CD14-positive monocyte (primary cell): Measurements from ENCODE around the gene RNF40. TPM values are rescaled to one million over a fixed set of nuclear protein-coding genes. Genes with fewer than 3 reads are reported as not detected.

ENCODE experiments used
- DNase-seq, 3 donors: peaks; one replicate each; pipeline ENCODE4 v3.0.0-alpha.2; 2011 to 2022
- H2AFZ ChIP-seq: 2 replicates; pipeline ENCODE4 v1.6.0; 2012; ENCODE audit warnings: mild to moderate bottlenecking, low read depth, low read length, inconsistent platforms; ENCODE audit not compliant: insufficient read depth, poor library complexity, severe bottlenecking
- H3K27ac ChIP-seq, 2 donors: 1 replicate in 1 of 2; 2 replicates in 1 of 2; pipeline ENCODE4 v1.5.1; 2012 to 2013; ENCODE audit warnings: low read length in 2 of 2, control low read depth in 1 of 2, inconsistent platforms in 1 of 2, low read depth in 1 of 2, mild to moderate bottlenecking in 1 of 2
- H3K27me3 ChIP-seq, 2 donors: one replicate each; pipeline versions ENCODE4 v1.6.0 to v1.6.1; 2011 to 2013; ENCODE audit warnings: low read length in 2 of 2; ENCODE audit not compliant: control insufficient read depth in 2 of 2, insufficient read depth in 2 of 2
- H3K36me3 ChIP-seq, 2 donors: replicated peaks in 1 of 2; 1 replicate in 1 of 2; 2 replicates in 1 of 2; pipeline versions ENCODE4 v1.5.1 to v1.6.1; 2012 to 2013; ENCODE audit warnings: low read length in 2 of 2, control low read depth in 1 of 2, inconsistent platforms in 1 of 2, mild to moderate bottlenecking in 1 of 2; ENCODE audit not compliant: insufficient read depth in 2 of 2, control insufficient read depth in 1 of 2
- H3K4me1 ChIP-seq, 2 donors: 1 replicate in 1 of 2; 2 replicates in 1 of 2; pipeline versions ENCODE4 v1.5.1 to v1.6.1; 2012 to 2013; ENCODE audit warnings: low read length in 2 of 2, control low read depth in 1 of 2, inconsistent platforms in 1 of 2, mild to moderate bottlenecking in 1 of 2, moderate library complexity in 1 of 2; ENCODE audit not compliant: insufficient read depth in 2 of 2, control insufficient read depth in 1 of 2
- H3K4me2 ChIP-seq: replicated peaks from 2 replicates; pipeline ENCODE3; 2012; ENCODE audit warnings: low read length, moderate library complexity, mild to moderate bottlenecking; ENCODE audit not compliant: poor library complexity, severe bottlenecking; ENCODE audit errors: extremely low read depth
- H3K4me3 ChIP-seq, 3 experiments: fragments of 200-600 bp in 1 of 3; sonication (generic) in 1 of 3; replicated peaks in 1 of 3; 1 replicate in 2 of 3; 2 replicates in 1 of 3; pipeline ENCODE4 v1.5.1; 2011 to 2013; ENCODE audit warnings: low read length in 3 of 3, mild to moderate bottlenecking in 3 of 3, control low read depth in 2 of 3, low read depth in 2 of 3, inconsistent platforms in 1 of 3, moderate library complexity in 1 of 3
- H3K79me2 ChIP-seq: 2 replicates; pipeline ENCODE4 v1.6.0; 2012; ENCODE audit warnings: mild to moderate bottlenecking, control low read depth, inconsistent platforms, low read length, moderate library complexity; ENCODE audit not compliant: insufficient read depth
- H3K9ac ChIP-seq: 2 replicates; pipeline ENCODE4 v1.6.0; 2017; ENCODE audit warnings: low read length, mild to moderate bottlenecking; ENCODE audit not compliant: insufficient read depth, poor library complexity, severe bottlenecking
- H3K9me3 ChIP-seq, 2 donors: replicated peaks in 1 of 2; 1 replicate in 1 of 2; 2 replicates in 1 of 2; pipeline versions ENCODE4 v1.5.1 to v1.6.1; 2012 to 2013; ENCODE audit warnings: low read length in 2 of 2, control low read depth in 1 of 2; ENCODE audit not compliant: control insufficient read depth in 1 of 2, insufficient read depth in 1 of 2
- H4K20me1 ChIP-seq: 2 replicates; pipeline ENCODE4 v1.6.0; 2012; ENCODE audit warnings: mild to moderate bottlenecking, low read length, control low read depth, moderate library complexity; ENCODE audit not compliant: insufficient read depth
- H3K27ac Mint-ChIP-seq, 7 donors: one replicate each; pipeline ENCODE4 v1.8.0; 2020; ENCODE audit warnings: mild to moderate bottlenecking in 7 of 7, mixed read lengths in 7 of 7, moderate library complexity in 6 of 7, inconsistent platforms in 2 of 7
- H3K27me3 Mint-ChIP-seq, 3 donors: one replicate each; pipeline ENCODE4 v1.8.0; 2021 to 2022; ENCODE audit warnings: low read depth in 3 of 3, mild to moderate bottlenecking in 3 of 3, mixed read lengths in 3 of 3, moderate library complexity in 3 of 3, inconsistent platforms in 1 of 3
- H3K36me3 Mint-ChIP-seq, 2 donors: one replicate each; pipeline ENCODE4 v1.8.0; 2020; ENCODE audit warnings: mixed read lengths in 2 of 2, inconsistent platforms in 1 of 2, mild to moderate bottlenecking in 1 of 2
- H3K4me1 Mint-ChIP-seq: one replicate; pipeline ENCODE4 v1.8.0; 2020; ENCODE audit warnings: mild to moderate bottlenecking, mixed read lengths
- H3K4me3 Mint-ChIP-seq, 2 donors: one replicate each; pipeline ENCODE4 v1.8.0; 2020; ENCODE audit warnings: mild to moderate bottlenecking in 2 of 2, mixed read lengths in 2 of 2, moderate library complexity in 1 of 2
- H3K9me3 Mint-ChIP-seq, 7 donors: one replicate each; pipeline ENCODE4 v1.8.0; 2020 to 2022; ENCODE audit warnings: mixed read lengths in 7 of 7, mild to moderate bottlenecking in 6 of 7, moderate library complexity in 6 of 7, inconsistent platforms in 2 of 7
- WGBS: methylation state at CpG from one replicate; pipeline ENCODE4 v1.1.5; 2013; ENCODE audit warnings: missing lambda C conversion rate; ENCODE audit not compliant: insufficient coverage; 5-methylcytosine and 5-hydroxymethylcytosine counted together
- intact Hi-C, 2 donors: fragments of 100-400 bp; cut with micrococcal nuclease; formaldehyde crosslinking; loops; one replicate each; pipeline versions ENCODE4 v1.15.0 to v1.15.1; 2023
- polyA plus RNA-seq, 3 donors: library from polyadenylated mRNA; depleted of rRNA in 1 of 3; unstranded in 2 of 3; stranded (reverse) in 1 of 3; fragments of 300-500 nt in 2 of 3; fragments of >200 nt in 1 of 3; fragmentation: Illumina TruSeq in 2 of 3; gene quantifications; 1 replicate in 2 of 3; 2 replicates in 1 of 3; pipeline ENCODE4 v1.2.3, GENCODE V29; 2012 to 2021
- TF ChIP-seq, protein P1 (sequence below): fragments of 200-600 bp; IDR thresholded peaks from one replicate; pipeline ENCODE4 v1.8.0; 2022; ENCODE audit warnings: antibody characterized with exemption, mild to moderate bottlenecking

Gene RNF40
- polyA plus RNA-seq, 3 donors = 14.8 to 53.5 (median 34.9) TPM

DNA sequence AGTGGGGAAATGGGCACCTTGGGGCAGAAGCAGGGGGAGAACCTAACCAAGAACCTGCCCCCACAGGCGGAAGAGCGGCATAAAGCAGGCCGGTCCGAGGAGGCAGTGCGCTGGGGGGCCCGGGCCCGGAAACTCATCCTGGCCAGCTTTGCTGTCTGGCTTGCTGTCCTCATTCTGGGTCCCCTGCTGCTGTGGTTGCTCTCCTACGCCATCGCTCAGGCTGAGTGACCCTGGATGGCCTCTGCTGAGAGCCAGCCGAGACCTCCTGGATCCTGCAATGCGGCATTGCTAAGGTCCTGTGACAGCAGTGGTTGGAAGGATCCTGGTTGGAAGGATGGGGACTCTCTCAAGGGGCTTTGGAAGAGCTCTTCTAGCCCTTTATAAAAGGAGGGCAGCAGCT is 18.4 kb upstream of the RNF40 start:
- H3K4me1 Mint-ChIP-seq = peaks cover 16% of the 10 kb centered on the region
- no peak overlapping the region for H3K9ac ChIP-seq
- H2AFZ ChIP-seq = no peak overlapping the region
- H3K36me3 ChIP-seq = peaks cover 44 to 62% of the 10 kb centered on the region in 2 donors
- peaks cover 5% of the 10 kb centered on the region for H3K79me2 ChIP-seq
- peaks cover 14 to 16% of the 10 kb centered on the region in 2 donors for H3K4me1 ChIP-seq
- peaks cover 0 to 1% (median 0%) of the 10 kb centered on the region in 7 donors for H3K9me3 Mint-ChIP-seq
- H4K20me1 ChIP-seq = peaks cover 20% of the 10 kb centered on the region
- H3K27ac Mint-ChIP-seq = peak overlapping the region in 3 of 7 donors; percentile 21 to 70 (median 70)
- no peak overlapping the region for H3K27ac ChIP-seq
- TF ChIP-seq, protein P1, sequence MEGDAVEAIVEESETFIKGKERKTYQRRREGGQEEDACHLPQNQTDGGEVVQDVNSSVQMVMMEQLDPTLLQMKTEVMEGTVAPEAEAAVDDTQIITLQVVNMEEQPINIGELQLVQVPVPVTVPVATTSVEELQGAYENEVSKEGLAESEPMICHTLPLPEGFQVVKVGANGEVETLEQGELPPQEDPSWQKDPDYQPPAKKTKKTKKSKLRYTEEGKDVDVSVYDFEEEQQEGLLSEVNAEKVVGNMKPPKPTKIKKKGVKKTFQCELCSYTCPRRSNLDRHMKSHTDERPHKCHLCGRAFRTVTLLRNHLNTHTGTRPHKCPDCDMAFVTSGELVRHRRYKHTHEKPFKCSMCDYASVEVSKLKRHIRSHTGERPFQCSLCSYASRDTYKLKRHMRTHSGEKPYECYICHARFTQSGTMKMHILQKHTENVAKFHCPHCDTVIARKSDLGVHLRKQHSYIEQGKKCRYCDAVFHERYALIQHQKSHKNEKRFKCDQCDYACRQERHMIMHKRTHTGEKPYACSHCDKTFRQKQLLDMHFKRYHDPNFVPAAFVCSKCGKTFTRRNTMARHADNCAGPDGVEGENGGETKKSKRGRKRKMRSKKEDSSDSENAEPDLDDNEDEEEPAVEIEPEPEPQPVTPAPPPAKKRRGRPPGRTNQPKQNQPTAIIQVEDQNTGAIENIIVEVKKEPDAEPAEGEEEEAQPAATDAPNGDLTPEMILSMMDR = no peak
- no peak overlapping the region for H3K4me3 ChIP-seq
- 99% methylated on average over 11 of the region's 11 CpGs for WGBS
- peaks cover 47 to 60% of the 10 kb centered on the region in 2 donors for H3K36me3 Mint-ChIP-seq
- no peaks in the 10 kb centered on the region for H3K27me3 ChIP-seq
- no peaks in the 10 kb centered on the region for H3K27me3 Mint-ChIP-seq
- H3K4me3 Mint-ChIP-seq = no peak overlapping the region
- no peak for DNase-seq
- no peak overlapping the region for H3K4me2 ChIP-seq
- intact Hi-C loops = no loop called here
- no peaks in the 10 kb centered on the region for H3K9me3 ChIP-seq

DNA sequence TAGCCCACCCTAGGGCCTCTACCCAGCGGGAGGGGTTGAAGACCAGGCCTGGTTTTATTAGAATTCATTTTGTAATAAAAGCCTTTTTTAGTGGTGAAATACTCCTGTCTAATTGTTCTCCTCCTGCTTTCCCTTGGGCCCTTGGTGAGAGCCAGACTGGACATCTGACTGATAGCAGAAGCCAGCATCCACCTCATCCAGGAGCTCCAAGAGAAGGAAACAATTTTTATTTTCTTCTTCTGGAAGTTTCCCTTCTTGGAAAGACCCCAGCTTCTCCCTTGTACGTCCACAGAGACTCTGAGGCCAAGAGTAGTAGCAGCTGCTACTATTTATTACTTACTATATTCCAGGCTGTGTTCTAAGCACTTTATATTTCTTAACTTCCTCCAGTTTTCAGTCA is 17.9 kb upstream of the RNF40 start:
- H3K79me2 ChIP-seq = peaks cover 8% of the 10 kb centered on the region
- no peak overlapping the region for H3K27ac ChIP-seq
- H4K20me1 ChIP-seq = peaks cover 15% of the 10 kb centered on the region
- TF ChIP-seq, protein P1 = no peak
- Mint-ChIP-seq H3K4me1 (peaks cover 19% of the 10 kb centered on the region), H3K4me3 (no peak overlapping the region), H3K27me3 (no peaks in the 10 kb centered on the region), H3K36me3 (peaks cover 42 to 55% of the 10 kb centered on the region in 2 donors), H3K27ac (peak overlapping the region in 1 of 7 donors; percentile 60), H3K9me3 (peaks cover 0 to 1% (median 0%) of the 10 kb centered on the region in 7 donors)
- H3K27me3 ChIP-seq = no peaks in the 10 kb centered on the region
- no peaks in the 10 kb centered on the region for H3K9me3 ChIP-seq
- no peak overlapping the region for H3K4me3 ChIP-seq
- no peak overlapping the region for H3K4me2 ChIP-seq
- peaks cover 40 to 58% of the 10 kb centered on the region in 2 donors for H3K36me3 ChIP-seq
- no peak overlapping the region for H3K9ac ChIP-seq
- WGBS = no CpG with 5 or more reads among the region's 2 CpGs
- intact Hi-C loops = no loop called here
- peaks cover 16 to 18% of the 10 kb centered on the region in 2 donors for H3K4me1 ChIP-seq
- DNase-seq = no peak
- no peak overlapping the region for H2AFZ ChIP-seq
